SU-DHL-6 (cell line): ENCODE data around the gene IFIT1B.
"Not testable (repeated sequence)": the region's sequence is repeated elsewhere in the genome, so short reads cannot be mapped to it uniquely, and the experiment has no call there.

Experiments used
- H2AFZ ChIP-seq: fragments of 200-600 bp; sonication (generic); 2 replicates; pipeline ENCODE4 v1.6.1; 2014; ENCODE audit warnings: low read depth, mild to moderate bottlenecking, moderate library complexity, mixed read lengths, antibody characterized with exemption, low read length; ENCODE audit not compliant: severe bottlenecking
- H3F3A ChIP-seq: fragments of 200-600 bp; shearing (Covaris generic); 2 replicates; pipeline ENCODE4 v1.6.0; 2016; ENCODE audit warnings: antibody characterized with exemption, mild to moderate bottlenecking; ENCODE audit not compliant: insufficient read depth
- H3K27ac ChIP-seq: fragments of 200-600 bp; sonication (generic); 2 replicates; pipeline ENCODE4 v1.5.1; 2016; ENCODE audit warnings: low read depth, mild to moderate bottlenecking, low read length, moderate library complexity, mixed read lengths
- H3K27me3 ChIP-seq: fragments of 200-600 bp; sonication (generic), shearing (Covaris generic); 2 replicates; pipeline ENCODE4 v1.6.0; 2014; ENCODE audit warnings: mild to moderate bottlenecking, low read length
- H3K36me3 ChIP-seq: fragments of 200-600 bp; sonication (generic); 2 replicates; pipeline ENCODE4 v1.6.1; 2014; ENCODE audit warnings: mild to moderate bottlenecking, low read length, mixed read lengths
- H3K4me2 ChIP-seq: fragments of 300-600, 200-600 bp; shearing (Covaris generic), sonication (generic); 2 replicates; pipeline ENCODE4 v1.6.0; 2014; ENCODE audit warnings: low read length, low read depth, mild to moderate bottlenecking; ENCODE audit not compliant: poor library complexity, severe bottlenecking
- H3K4me3 ChIP-seq: fragments of 200-600 bp; sonication (generic); 2 replicates; pipeline ENCODE4 v1.5.1; 2014; ENCODE audit warnings: antibody characterized with exemption, low read length, mild to moderate bottlenecking, mixed read lengths; ENCODE audit not compliant: insufficient read depth, poor library complexity, severe bottlenecking
- H3K79me2 ChIP-seq: fragments of 200-600 bp; sonication (generic); 2 replicates; pipeline ENCODE4 v1.6.1; 2014; ENCODE audit warnings: mild to moderate bottlenecking, low read length, moderate library complexity; ENCODE audit not compliant: insufficient read depth
- H3K9ac ChIP-seq: fragments of 200-600 bp; sonication (generic); 2 replicates; pipeline ENCODE4 v1.7.0; 2014; ENCODE audit warnings: mild to moderate bottlenecking, low read length
- H3K9me2 ChIP-seq: fragments of 200-600 bp; sonication (generic); replicated peaks from 2 replicates; pipeline ENCODE4 v1.6.1; 2014; ENCODE audit warnings: low read length; ENCODE audit not compliant: insufficient read depth
- H3K9me3 ChIP-seq: fragments of 200-600 bp; sonication (generic); 2 replicates; pipeline ENCODE4 v1.6.1; 2014; ENCODE audit warnings: low read length, mixed read lengths; ENCODE audit not compliant: insufficient read depth
- H4K20me1 ChIP-seq: fragments of 200-600 bp; sonication (generic); 2 replicates; pipeline ENCODE4 v1.6.1; 2014; ENCODE audit warnings: low read depth, mild to moderate bottlenecking, antibody characterized with exemption, low read length, moderate library complexity, mixed read lengths
- CTCF ChIP-seq: fragments of 200-600 bp; sonication (generic); IDR thresholded peaks from one replicate; pipeline ENCODE4 v1.5.1; 2017; ENCODE audit warnings: antibody characterized with exemption, mild to moderate bottlenecking, low read length, moderate library complexity; ENCODE audit not compliant: insufficient read depth, poor library complexity, severe bottlenecking
- EZH2phosphoT487 ChIP-seq: fragments of 200-600 bp; sonication (generic), shearing (Covaris generic); conservative IDR thresholded peaks from 2 replicates; pipeline ENCODE4 v1.6.1; 2018; ENCODE audit warnings: mild to moderate bottlenecking, antibody characterized with exemption, low read length, moderate library complexity, mixed read lengths

The IFIT1B gene

GRCh38 chr10:89347701-89348457 is 30.0 kb upstream of the IFIT1B start:
- no peaks in the 10 kb centered on the region for H3K9me2 ChIP-seq
- no peaks in the 10 kb centered on the region for H3K9me3 ChIP-seq
- H3K79me2 ChIP-seq: no peaks in the 10 kb centered on the region
- no peak overlapping the region for H3K27ac ChIP-seq
- no peaks in the 10 kb centered on the region for H3F3A ChIP-seq
- no peak overlapping the region for H2AFZ ChIP-seq
- H3K4me2 ChIP-seq: no peak overlapping the region
- TF ChIP-seq EZH2phosphoT487: no peak
- TF ChIP-seq CTCF: no peak
- H3K4me3 ChIP-seq: no peak overlapping the region
- H4K20me1 ChIP-seq: no peaks in the 10 kb centered on the region
- no peak overlapping the region for H3K9ac ChIP-seq
- H3K27me3 ChIP-seq: no peaks in the 10 kb centered on the region
- H3K36me3 ChIP-seq: no peaks in the 10 kb centered on the region

DNA sequence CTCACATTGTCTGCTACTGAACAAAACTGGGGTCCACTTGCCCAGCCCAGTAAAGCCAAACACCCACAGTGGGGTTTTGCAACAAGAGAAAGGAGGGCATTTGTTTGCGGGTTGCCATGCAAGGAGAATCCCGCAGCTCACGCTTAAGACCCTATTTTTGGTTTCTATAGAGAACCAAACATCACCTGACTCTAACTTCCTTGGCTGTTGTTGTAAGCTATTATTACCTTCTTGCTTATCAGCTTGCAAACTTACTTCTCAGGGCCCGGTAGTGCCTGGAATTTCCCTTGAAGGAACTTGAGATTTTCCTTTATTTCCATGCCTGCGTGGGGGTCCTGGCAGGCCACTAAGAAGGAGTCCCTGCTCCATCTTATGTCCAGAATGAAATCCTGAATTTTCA is 29.4 kb upstream of the IFIT1B start:
- no peaks in the 10 kb centered on the region for H3F3A ChIP-seq
- no peaks in the 10 kb centered on the region for H3K79me2 ChIP-seq
- H3K4me2 ChIP-seq: no peak overlapping the region
- no peaks in the 10 kb centered on the region for H3K27me3 ChIP-seq
- no peak overlapping the region for H3K4me3 ChIP-seq
- no peaks in the 10 kb centered on the region for H3K9me3 ChIP-seq
- H3K9ac ChIP-seq: no peak overlapping the region
- H3K27ac ChIP-seq: no peak overlapping the region
- H2AFZ ChIP-seq: no peak overlapping the region
- H3K36me3 ChIP-seq: no peaks in the 10 kb centered on the region
- H3K9me2 ChIP-seq: no peaks in the 10 kb centered on the region
- no peak for TF ChIP-seq CTCF
- TF ChIP-seq EZH2phosphoT487: no peak
- no peaks in the 10 kb centered on the region for H4K20me1 ChIP-seq

GRCh38 chr10:89348975-89349374 is 28.9 kb upstream of the IFIT1B start:
- no peaks in the 10 kb centered on the region for H3K27me3 ChIP-seq
- no peaks in the 10 kb centered on the region for H3K79me2 ChIP-seq
- TF ChIP-seq EZH2phosphoT487: no peak
- no peak for TF ChIP-seq CTCF
- no peaks in the 10 kb centered on the region for H3K9me3 ChIP-seq
- no peak overlapping the region for H3K27ac ChIP-seq
- H2AFZ ChIP-seq: no peak overlapping the region
- H3K36me3 ChIP-seq: no peaks in the 10 kb centered on the region
- no peaks in the 10 kb centered on the region for H3F3A ChIP-seq
- H3K9me2 ChIP-seq: no peaks in the 10 kb centered on the region
- H3K9ac ChIP-seq: no peak overlapping the region
- no peaks in the 10 kb centered on the region for H4K20me1 ChIP-seq
- no peak overlapping the region for H3K4me3 ChIP-seq
- no peak overlapping the region for H3K4me2 ChIP-seq

- not testable (repeated sequence) for H4K20me1 ChIP-seq, H3K9ac ChIP-seq, H3K36me3 ChIP-seq, H3K79me2 ChIP-seq, H3K9me3 ChIP-seq, H2AFZ ChIP-seq, H3K4me3 ChIP-seq, H3K27ac ChIP-seq, H3K9me2 ChIP-seq, H3K4me2 ChIP-seq, H3F3A ChIP-seq, H3K27me3 ChIP-seq
These were observed 27.1 kb upstream of the IFIT1B start for GRCh38 chr10:89350631-89351315.
